ENCODE results near the gene BLM. TPM values are rescaled to one million over a fixed set of nuclear protein-coding genes. Genes with fewer than 3 reads are reported as not detected.

The BLM gene
- total RNA-seq, 6 experiments from 2014 or later: 2.8 to 7.7 (median 6.1) TPM

- H3K27me3 Mint-ChIP-seq (ENCODE audit: insufficient read depth): peaks cover 5% of the 10 kb centered on the region
- no peaks in the 10 kb centered on the region for H3K9me3 Mint-ChIP-seq
- no peak overlapping the region for H3K27ac Mint-ChIP-seq
- H3K4me3 Mint-ChIP-seq: no peak overlapping the region
- DNase-seq: no peak
- peaks cover 23% of the 10 kb centered on the region for H3K4me1 Mint-ChIP-seq (ENCODE audit: low read depth)
- H3K36me3 Mint-ChIP-seq (ENCODE audit: low read depth): no peaks in the 10 kb centered on the region
- TF ChIP-seq CTCF (IDR thresholded peaks at IDR 0.05): no peak
These were observed 145.3 kb downstream of the BLM start for GRCh38 chr15:90862487-90862886.

GRCh38 chr15:90862964-90863778 is 146.0 kb downstream of the BLM start:
- peaks cover 29% of the 10 kb centered on the region for H3K4me1 Mint-ChIP-seq (ENCODE audit: low read depth)
- H3K27ac Mint-ChIP-seq: peak overlapping the region; percentile 13; the same call in 1 of the 2 replicates
- no peaks in the 10 kb centered on the region for H3K36me3 Mint-ChIP-seq (ENCODE audit: low read depth)

DNA sequence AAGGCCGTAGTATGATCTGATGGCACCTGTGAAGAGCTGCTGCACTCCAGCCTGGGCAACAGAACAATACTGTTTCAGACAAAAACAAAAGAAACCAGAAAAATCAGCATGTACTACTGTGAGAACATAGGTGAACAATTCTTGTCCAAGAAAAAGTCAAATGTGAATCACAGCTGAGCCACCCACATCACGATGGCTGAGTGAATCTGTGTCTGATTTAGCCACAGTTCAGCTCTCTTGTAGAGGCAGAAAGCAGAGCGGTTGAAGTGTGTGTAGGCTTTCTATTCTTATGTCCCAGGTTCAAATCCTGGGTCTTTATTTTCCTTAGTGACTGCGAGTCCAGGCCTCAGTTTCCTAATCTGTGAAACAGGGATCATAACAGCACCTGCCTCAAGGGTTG is 146.8 kb downstream of the BLM start:
- Mint-ChIP-seq H3K4me1 (ENCODE audit: low read depth) (peaks cover 37% of the 10 kb centered on the region), H3K4me3 (no peak overlapping the region), H3K27ac (0 out of 2 replicates have a peak overlapping the region, but pooled peaks have one; percentile 13), H3K27me3 (ENCODE audit: insufficient read depth) (peaks cover 7% of the 10 kb centered on the region), H3K9me3 (no peaks in the 10 kb centered on the region), H3K36me3 (ENCODE audit: low read depth) (no peaks in the 10 kb centered on the region)
- DNase-seq: no peak
- TF ChIP-seq CTCF (IDR thresholded peaks at IDR 0.05): no peak

More at GRCh38 chr15:90862964-90863778, 146.0 kb downstream of the BLM start:
- Mint-ChIP-seq H3K9me3 (no peaks in the 10 kb centered on the region), H3K27me3 (ENCODE audit: insufficient read depth) (peaks cover 7% of the 10 kb centered on the region), H3K4me3 (no peak overlapping the region)
- no peak for TF ChIP-seq CTCF (IDR thresholded peaks at IDR 0.05)
- peak; percentile 33 for DNase-seq

GRCh38 chr15:90864507-90864906 is 147.4 kb downstream of the BLM start:
- no peak for TF ChIP-seq CTCF (IDR thresholded peaks at IDR 0.05)
- DNase-seq: no peak
- Mint-ChIP-seq H3K27ac (no peak overlapping the region), H3K27me3 (ENCODE audit: insufficient read depth) (peaks cover 7% of the 10 kb centered on the region), H3K36me3 (ENCODE audit: low read depth) (no peaks in the 10 kb centered on the region), H3K9me3 (no peaks in the 10 kb centered on the region), H3K4me3 (no peak overlapping the region), H3K4me1 (ENCODE audit: low read depth) (peaks cover 37% of the 10 kb centered on the region)

GRCh38 chr15:90865702-90866101 is 148.6 kb downstream of the BLM start:
- peaks cover 43% of the 10 kb centered on the region for H3K4me1 Mint-ChIP-seq (ENCODE audit: low read depth)
- no peak overlapping the region for H3K4me3 Mint-ChIP-seq
- no peak for TF ChIP-seq CTCF (IDR thresholded peaks at IDR 0.05)
- no peaks in the 10 kb centered on the region for H3K36me3 Mint-ChIP-seq (ENCODE audit: low read depth)
- H3K9me3 Mint-ChIP-seq: no peaks in the 10 kb centered on the region
- H3K27me3 Mint-ChIP-seq (ENCODE audit: insufficient read depth): peaks cover 7% of the 10 kb centered on the region
- H3K27ac Mint-ChIP-seq: no peak overlapping the region
- no peak for DNase-seq

Other genes with a start within 250 kb of the BLM start
- 10 to 100 TPM; 21.5 to 24.3 (median 23.5) TPM for gene CRTC3, start 187.4 kb upstream of the BLM start, total RNA-seq (2021; fragmentation: NEBNext Ultra II Directional; extraction: Animal tissue kit (Norgen Biotek cat#: 25700))
- gene FURIN, start 151.2 kb downstream of the BLM start, total RNA-seq (2021; fragmentation: NEBNext Ultra II Directional; extraction: Animal tissue kit (Norgen Biotek cat#: 25700)): 10 to 100 TPM; 68.9 to 79.4 (median 74.6) TPM
- gene FES, start 167.2 kb downstream of the BLM start, total RNA-seq (2021; fragmentation: NEBNext Ultra II Directional; extraction: Animal tissue kit (Norgen Biotek cat#: 25700)): 1 to 10 TPM in 4 of 6 experiments, under 1 TPM in 2; 0.41 to 1.4 (median 1.1) TPM
- 10 to 100 TPM; 15.8 to 26.9 (median 23.4) TPM for gene MAN2A2, start 186.0 kb downstream of the BLM start, total RNA-seq (2021; fragmentation: NEBNext Ultra II Directional; extraction: Animal tissue kit (Norgen Biotek cat#: 25700))
- gene HDDC3, start 215.2 kb downstream of the BLM start, total RNA-seq (2021; fragmentation: NEBNext Ultra II Directional; extraction: Animal tissue kit (Norgen Biotek cat#: 25700)): 10 to 100 TPM; 11.2 to 15.7 (median 13.5) TPM
- 10 to 100 TPM; 65.3 to 77.5 (median 72.1) TPM for gene UNC45A, start 217.9 kb downstream of the BLM start, total RNA-seq (2021; fragmentation: NEBNext Ultra II Directional; extraction: Animal tissue kit (Norgen Biotek cat#: 25700))
- 10 to 100 TPM; 13.7 to 16.4 (median 14.2) TPM for gene RCCD1, start 237.5 kb downstream of the BLM start, total RNA-seq (2021; fragmentation: NEBNext Ultra II Directional; extraction: Animal tissue kit (Norgen Biotek cat#: 25700))